Caki2 (cell line): ENCODE measurements around the gene ATP8A1. TPM values are rescaled to one million over a fixed set of nuclear protein-coding genes. Genes with fewer than 3 reads are reported as not detected.

Source experiments
- DNase-seq: peaks from one replicate; pipeline ENCODE4 v3.0.0-alpha.2; 2015; ENCODE audit warnings: low read depth
- in situ Hi-C: cut with HindIII; loops from 2 replicates; pipeline ENCODE4 v1.10.0; 2016; ENCODE audit warnings: low sequenced_read_pairs, low pct_unique_long_range_greater_than_20kb, mixed read lengths
- total RNA-seq: library from RNA; depleted of rRNA; stranded (reverse); fragments of >200 nt; shearing (Covaris generic); gene quantifications from 2 replicates; pipeline ENCODE4 v1.2.3, GENCODE V29; 2014; ENCODE audit warnings: low replicate concordance

The ATP8A1 gene
- total RNA-seq, 1 experiment from 2014 or later, result not detected

GRCh38 chr4:42603862-42604261 lies 53.0 kb downstream of the ATP8A1 start:
- in situ Hi-C loops, result no loop called here
- DNase-seq, result no peak

DNA sequence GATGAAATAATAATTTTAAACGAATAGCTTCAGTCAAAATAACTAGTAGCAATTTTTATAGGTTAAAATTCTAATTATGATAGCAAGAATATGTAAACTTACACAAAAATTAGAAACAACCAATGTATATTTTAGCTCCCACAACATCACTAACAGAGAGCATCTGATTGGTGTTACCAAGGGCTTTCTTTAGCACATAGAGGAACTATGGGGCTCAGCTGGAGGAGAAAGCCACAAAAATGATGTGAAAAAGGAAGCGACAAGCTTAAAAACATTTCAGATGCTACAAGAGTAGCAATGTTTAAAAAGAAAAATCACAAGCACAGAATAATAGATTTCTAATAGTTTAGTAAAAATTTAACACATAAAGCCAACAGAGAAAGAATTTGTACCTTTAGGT lies 56.3 kb downstream of the ATP8A1 start:
- in situ Hi-C loops, result no loop called here
- DNase-seq, result no peak

DNA sequence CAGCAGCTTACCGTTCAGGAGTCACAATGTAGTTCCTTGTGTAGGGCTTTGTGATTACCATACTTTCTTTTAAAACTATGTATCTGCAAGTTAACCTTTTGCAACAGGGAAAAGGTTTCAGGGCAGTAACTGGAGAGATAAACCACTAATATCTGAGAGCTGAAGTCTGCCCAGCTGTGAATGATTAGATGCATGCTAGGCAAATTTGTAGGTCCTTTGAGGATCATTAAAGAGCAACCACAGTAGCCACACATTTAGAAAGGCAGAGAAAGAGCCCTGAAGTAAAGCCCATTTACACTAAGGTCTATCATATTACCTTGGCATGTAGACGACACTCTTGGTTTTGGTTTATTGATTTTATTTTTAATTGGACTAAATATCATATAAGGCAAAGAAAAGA lies 60.0 kb downstream of the ATP8A1 start:
- no peak for DNase-seq
- in situ Hi-C loops, result no loop called here

DNA sequence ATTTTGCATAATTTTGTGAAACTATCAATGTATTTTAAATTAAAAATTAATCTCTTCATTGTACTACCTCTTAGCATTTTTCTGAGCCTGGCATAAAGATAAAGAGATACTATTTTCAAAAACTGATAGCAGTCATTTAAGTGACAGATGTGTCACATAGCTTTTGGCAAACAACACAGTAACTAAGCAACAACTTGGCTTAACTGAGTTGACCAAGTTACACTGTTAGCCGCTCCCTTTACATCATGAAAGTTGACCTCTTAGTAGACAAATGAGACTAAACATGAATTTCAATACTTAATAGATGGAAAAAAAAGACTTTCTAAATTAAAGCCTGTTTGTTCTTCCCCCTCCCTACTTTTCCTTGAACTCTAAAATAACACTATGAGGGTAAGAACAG lies 62.0 kb downstream of the ATP8A1 start:
- in situ Hi-C loops, result no loop called here

DNA sequence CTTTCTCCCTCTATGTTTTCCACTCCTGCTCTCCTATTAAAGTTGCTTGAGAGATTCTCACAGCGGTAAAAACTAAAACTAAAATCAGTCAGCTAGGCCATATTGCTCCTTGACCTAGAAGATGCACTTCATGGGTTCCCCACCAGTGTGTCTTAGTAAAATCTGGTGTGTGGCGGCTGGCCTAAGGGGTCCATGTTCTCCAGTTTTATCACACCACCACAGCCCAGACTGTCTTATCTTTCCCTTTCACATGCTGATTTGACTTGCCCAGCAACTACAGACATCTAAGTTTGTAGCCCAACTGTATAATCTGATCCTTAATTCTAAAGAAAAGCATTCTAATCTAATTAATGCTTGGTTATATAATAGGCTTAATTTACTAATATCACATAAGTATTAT lies 68.0 kb downstream of the ATP8A1 start:
- in situ Hi-C loops, result no loop called here
- DNase-seq, result no peak

More for the DNA sequence above, 62.0 kb downstream of the ATP8A1 start:
- no peak for DNase-seq

GRCh38 chr4:42586775-42587174 lies 70.1 kb downstream of the ATP8A1 start:
- DNase-seq, result no peak
- in situ Hi-C loops, result no loop called here

DNA sequence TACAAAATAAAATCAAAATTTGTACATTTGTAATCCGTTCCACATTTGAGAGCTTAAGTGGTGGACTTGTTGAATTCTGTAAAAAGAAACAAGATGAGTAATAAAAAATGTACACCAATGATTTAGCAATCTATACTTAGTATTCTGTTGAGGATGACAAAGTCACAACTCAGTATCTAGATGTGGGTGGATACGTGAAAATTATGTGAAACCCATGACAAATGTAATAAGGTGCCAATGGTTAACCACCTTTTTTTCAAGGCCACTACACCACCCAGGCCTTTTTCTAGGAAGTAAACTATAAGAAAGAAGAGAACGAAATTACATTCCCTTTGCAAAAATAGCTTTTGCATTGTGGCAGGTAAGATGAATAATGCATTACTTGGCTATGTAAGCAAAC lies 77.0 kb downstream of the ATP8A1 start:
- in situ Hi-C loops, result no loop called here
- no peak for DNase-seq

GRCh38 chr4:42578187-42578586 lies 78.7 kb downstream of the ATP8A1 start:
- in situ Hi-C loops, result no loop called here
- DNase-seq, result no peak

DNA sequence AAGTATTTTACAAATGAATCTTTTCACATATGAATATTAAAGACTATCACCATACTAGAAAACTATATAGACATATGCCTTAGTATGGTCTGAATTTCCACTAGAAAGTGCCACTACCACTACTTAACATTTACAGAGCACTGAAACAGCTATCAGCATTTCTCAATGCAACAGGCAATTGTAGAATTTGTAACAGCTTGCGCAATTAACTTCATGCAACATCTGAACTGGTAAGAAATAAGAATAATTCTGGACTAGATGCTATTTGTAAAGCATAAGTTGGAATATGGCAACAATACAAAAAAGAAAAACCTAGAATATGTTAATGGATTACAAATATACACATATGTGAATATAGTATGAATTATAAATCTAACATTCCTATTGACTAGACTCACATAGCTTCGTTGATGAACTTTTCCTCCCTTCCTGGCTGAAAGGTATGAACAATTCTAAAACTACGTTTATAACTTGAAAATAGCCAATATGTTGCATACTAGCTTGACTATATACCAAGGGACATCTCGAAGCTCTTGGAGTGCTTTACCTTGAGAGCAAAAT lies 82.0 kb downstream of the ATP8A1 start:
- no peak for DNase-seq
- in situ Hi-C loops, result no loop called here

DNA sequence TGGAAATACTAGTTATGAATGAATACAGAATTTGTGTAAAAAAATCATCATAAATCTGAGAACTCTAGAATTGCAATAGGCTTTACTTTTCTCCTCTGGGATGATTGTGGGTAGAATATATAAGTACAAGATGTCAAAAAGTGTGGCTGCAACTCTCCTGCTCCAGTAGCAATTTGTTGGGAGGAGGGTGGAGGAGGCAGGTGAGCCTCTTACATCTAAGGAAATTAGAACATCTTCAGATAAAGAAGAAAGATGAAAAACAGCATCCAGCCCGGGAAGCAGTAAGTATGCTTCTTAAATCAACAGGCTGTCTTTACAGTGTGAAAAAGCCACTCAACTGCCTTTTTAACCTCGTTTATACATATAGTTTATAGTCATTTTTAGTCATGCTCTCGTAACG lies 83.7 kb downstream of the ATP8A1 start:
- in situ Hi-C loops, result no loop called here
- DNase-seq, result no peak

- no peak for DNase-seq
- in situ Hi-C loops, result no loop called here
Measured at GRCh38 chr4:42570221-42570620, 86.7 kb downstream of the ATP8A1 start.

- in situ Hi-C loops, result no loop called here
- peak; percentile 15 for DNase-seq
Measured at GRCh38 chr4:42568610-42569207, 88.2 kb downstream of the ATP8A1 start.

DNA sequence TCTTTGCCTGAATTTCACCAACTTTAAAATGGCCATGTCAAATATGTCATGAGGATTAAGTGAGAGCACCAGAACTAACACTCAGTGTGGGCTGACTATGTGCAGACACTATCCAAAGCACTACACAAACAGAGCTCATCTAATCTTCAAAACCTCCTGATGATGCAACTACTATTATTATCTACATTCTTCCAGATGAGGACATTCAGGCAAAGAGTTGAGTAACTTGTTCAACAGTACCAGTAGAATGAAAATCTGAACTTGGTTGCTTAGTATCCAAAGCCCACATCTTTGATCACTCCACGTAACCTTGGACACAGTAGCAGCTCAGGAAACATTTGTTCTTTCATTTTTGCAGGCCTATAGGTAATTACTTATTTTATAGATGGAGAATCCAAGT lies 90.1 kb downstream of the ATP8A1 start:
- no peak for DNase-seq
- in situ Hi-C loops, result no loop called here

DNA sequence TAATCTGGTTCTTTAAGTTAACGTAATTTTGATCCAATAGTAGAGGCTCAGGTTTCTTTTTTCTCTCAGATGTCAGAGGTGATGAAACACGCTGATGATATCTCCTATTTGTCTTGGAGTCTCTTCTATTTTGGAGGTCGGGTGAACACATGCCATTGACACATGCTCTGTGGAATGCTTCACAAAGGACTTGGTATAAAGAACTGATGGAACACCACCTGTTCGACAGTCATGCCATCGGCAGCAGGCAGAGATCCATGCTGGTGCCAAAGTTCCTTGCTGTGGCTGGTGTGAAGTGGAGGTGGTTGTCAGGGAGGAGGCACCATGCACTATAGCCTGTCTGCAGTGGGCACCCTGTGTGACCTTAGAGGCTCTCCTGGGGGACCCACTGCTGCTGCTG lies 94.9 kb downstream of the ATP8A1 start:
- DNase-seq, result no peak
- in situ Hi-C loops, result no loop called here

- no peak for DNase-seq
- in situ Hi-C loops, result no loop called here
Measured at GRCh38 chr4:42561031-42561430, 95.9 kb downstream of the ATP8A1 start.

DNA sequence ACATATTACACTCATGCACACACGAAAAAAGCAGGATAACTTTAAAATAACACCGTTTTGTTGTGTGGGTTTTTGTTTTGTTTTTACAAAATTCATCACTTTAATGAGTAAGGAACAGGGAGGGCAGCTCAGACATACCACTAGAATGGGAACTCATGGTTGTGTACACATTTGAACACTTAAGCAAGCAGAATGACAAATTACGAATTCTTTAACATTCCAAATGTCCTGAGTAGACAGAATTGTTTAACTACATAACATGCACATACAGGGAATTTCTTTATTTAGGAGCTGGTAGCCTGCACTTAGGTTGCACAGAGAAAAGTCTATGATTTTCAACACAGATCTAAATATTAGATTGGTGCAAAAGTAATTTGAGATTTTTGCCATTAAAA lies 96.4 kb downstream of the ATP8A1 start:
- DNase-seq, result no peak
- in situ Hi-C loops, result no loop called here

DNA sequence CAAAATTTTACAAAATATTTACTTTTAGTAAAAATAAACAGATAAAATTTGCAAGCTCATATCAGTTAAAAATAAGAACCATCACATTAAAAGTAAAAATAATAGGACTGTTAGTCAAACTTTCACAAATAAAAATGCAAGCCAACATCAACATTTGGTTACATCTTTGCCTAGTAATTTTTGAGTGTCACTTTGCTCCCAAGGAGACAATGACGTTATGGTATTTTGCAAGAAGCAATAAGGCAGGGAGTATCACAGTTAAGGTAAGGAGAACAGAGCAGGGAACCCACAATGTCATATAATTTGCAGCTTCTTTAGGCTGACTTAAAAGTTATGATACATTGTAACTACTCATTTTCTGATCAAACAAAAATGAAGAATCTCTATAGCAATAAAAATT lies 98.7 kb downstream of the ATP8A1 start:
- in situ Hi-C loops, result no loop called here
- no peak for DNase-seq

DNA sequence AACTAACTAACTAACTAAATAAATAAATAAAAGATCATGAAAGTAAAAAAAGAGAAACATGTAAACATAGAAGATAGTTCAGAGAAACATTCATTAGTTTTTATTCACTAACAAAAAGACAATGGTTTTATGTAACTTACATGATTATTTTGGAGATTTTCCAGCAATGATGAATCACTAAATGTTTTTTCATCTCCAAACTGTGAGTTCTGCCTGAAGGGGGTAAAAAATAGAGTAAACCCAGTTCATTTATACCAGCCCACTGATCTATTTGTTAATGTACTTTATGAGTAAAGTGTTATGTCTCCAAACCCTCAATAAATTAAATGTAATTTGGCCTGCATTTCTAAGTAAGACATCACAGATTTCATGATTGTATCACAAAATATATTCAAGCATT lies 101.1 kb downstream of the ATP8A1 start:
- in situ Hi-C loops, result no loop called here
- no peak for DNase-seq

DNA sequence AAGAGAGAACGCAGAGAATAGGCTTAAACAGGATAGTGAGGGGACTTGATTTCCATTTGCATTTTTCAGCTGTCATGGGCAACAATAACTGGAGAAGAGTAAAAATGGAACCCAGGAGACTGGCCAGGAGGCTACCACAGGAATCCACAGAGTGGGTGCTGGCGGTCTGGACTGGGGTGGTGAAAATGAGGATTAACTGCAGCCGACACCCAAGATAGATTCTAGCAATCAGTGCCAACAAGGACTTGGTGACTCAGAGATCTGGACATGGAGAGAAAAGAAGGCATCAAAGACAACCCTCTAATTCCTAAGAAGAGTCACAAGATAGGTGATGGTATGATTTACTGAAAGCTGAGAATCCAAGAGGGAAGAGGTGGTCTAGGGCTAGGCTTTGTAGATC lies 102.8 kb downstream of the ATP8A1 start:
- no peak for DNase-seq
- in situ Hi-C loops, result no loop called here

DNA sequence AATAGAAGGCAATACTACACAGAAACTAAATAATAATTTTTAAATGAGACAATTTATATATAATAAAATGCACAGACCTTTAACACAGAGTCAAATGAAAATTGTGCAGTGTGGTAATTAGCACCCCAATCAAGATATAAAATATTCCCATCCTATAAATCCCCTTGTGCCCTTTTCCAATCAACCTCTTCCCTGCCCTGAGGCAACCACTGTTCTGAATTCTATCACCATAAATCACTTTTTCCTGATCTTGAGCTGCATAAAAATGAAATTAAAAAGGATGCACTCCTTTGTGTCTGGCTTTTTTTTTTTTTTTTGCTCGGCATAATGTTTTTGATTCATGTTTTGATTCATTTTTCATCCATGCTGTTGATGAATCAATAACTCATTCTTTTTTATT lies 107.0 kb downstream of the ATP8A1 start:
- DNase-seq, result no peak
- in situ Hi-C loops, result no loop called here
